Activated B cell treated with CpG ODN at 0.5 μM for 24 hours (primary cell): ENCODE results near the gene SCAMP1. TPM values are rescaled to one million over a fixed set of nuclear protein-coding genes. Genes with fewer than 3 reads are reported as not detected.

Experiments used
- ATAC-seq: fragments of 200-7000 bp; cut with Tn5 transposase; one replicate; pipeline ENCODE4 v1.10.0; 2021; ENCODE audit warnings: low read depth, mild to moderate bottlenecking, moderate library complexity
- CTCF ChIA-PET: fragments of 350-600 bp; sonication (Branson Sonifier 250); formaldehyde crosslinking; loops from one replicate; lab custom pipeline; 2021; ENCODE audit warnings: antibody characterized with exemption; lab: Charles Lee
- POLR2A ChIA-PET: fragments of 350-600 bp; sonication (Branson Sonifier 250); formaldehyde crosslinking; loops from one replicate; lab custom pipeline; 2021; ENCODE audit warnings: antibody characterized with exemption; lab: Charles Lee
- DNase-seq: peaks from one replicate; pipeline ENCODE4 v3.0.0; 2022
- H3K27ac Mint-ChIP-seq: one replicate; pipeline ENCODE4 v1.8.0; 2020; ENCODE audit warnings: mixed read lengths
- H3K27me3 Mint-ChIP-seq: one replicate; pipeline ENCODE4 v1.8.0; 2021; ENCODE audit warnings: mixed read lengths
- H3K36me3 Mint-ChIP-seq: one replicate; pipeline ENCODE4 v1.8.0; 2021; ENCODE audit warnings: low read depth, mixed read lengths
- H3K4me1 Mint-ChIP-seq: one replicate; pipeline ENCODE4 v1.8.0; 2021; ENCODE audit warnings: mixed read lengths
- H3K4me3 Mint-ChIP-seq: one replicate; pipeline ENCODE4 v1.8.0; 2020; ENCODE audit warnings: mild to moderate bottlenecking, mixed read lengths
- H3K9me3 Mint-ChIP-seq: one replicate; pipeline ENCODE4 v1.8.0; 2020; ENCODE audit warnings: mixed read lengths
- CTCF ChIP-seq: fragments of 200-600 bp; IDR thresholded peaks from one replicate; pipeline ENCODE4 v1.8.0; 2022; ENCODE audit warnings: antibody characterized with exemption, mild to moderate bottlenecking
- intact Hi-C: fragments of 100-400 bp; cut with micrococcal nuclease; formaldehyde crosslinking; loops from one replicate; pipeline ENCODE4 v1.15.1; 2024
- total RNA-seq: library from RNA; stranded (reverse); gene quantifications from 2 replicates; pipeline ENCODE4 v1.2.3, GENCODE V29; 2022

Gene SCAMP1
- total RNA-seq, 1 donor from 2014 or later: 9.6 TPM

- no peak for DNase-seq
- no peak overlapping the region for H3K4me3 Mint-ChIP-seq
- H3K4me1 Mint-ChIP-seq: no peaks in the 10 kb centered on the region
- TF ChIP-seq CTCF: no peak
- intact Hi-C loops: no loop called here
- no peak overlapping the region for H3K27ac Mint-ChIP-seq
- ChIA-PET CTCF (no interaction called here), POLR2A (no interaction called here)
- no peaks in the 10 kb centered on the region for H3K9me3 Mint-ChIP-seq
- ATAC-seq: no peak
- no peaks in the 10 kb centered on the region for H3K27me3 Mint-ChIP-seq
- no peaks in the 10 kb centered on the region for H3K36me3 Mint-ChIP-seq
Measured at GRCh38 chr5:78326930-78327329, 33.5 kb upstream of the SCAMP1 start.

- H3K27me3 Mint-ChIP-seq: no peaks in the 10 kb centered on the region
- no peak for TF ChIP-seq CTCF
- DNase-seq: no peak
Measured at GRCh38 chr5:78327761-78328510, 32.5 kb upstream of the SCAMP1 start.

GRCh38 chr5:78328585-78329173, 31.7 kb upstream of the SCAMP1 start:
- intact Hi-C loops: no loop called here
- no peak overlapping the region for H3K27ac Mint-ChIP-seq
- no peaks in the 10 kb centered on the region for H3K36me3 Mint-ChIP-seq
- POLR2A ChIA-PET: no interaction called here
- no peak for TF ChIP-seq CTCF
- no peak for ATAC-seq
- H3K9me3 Mint-ChIP-seq: no peaks in the 10 kb centered on the region
- CTCF ChIA-PET: no interaction called here
- no peaks in the 10 kb centered on the region for H3K27me3 Mint-ChIP-seq
- DNase-seq: no peak
- H3K4me1 Mint-ChIP-seq: no peaks in the 10 kb centered on the region
- no peak overlapping the region for H3K4me3 Mint-ChIP-seq

More at GRCh38 chr5:78327761-78328510, 32.5 kb upstream of the SCAMP1 start:
- no peaks in the 10 kb centered on the region for H3K4me1 Mint-ChIP-seq
- H3K27ac Mint-ChIP-seq: no peak overlapping the region
- intact Hi-C loops: no loop called here
- ChIA-PET POLR2A (no interaction called here), CTCF (no interaction called here)
- no peak for ATAC-seq
- H3K9me3 Mint-ChIP-seq: no peaks in the 10 kb centered on the region
- no peaks in the 10 kb centered on the region for H3K36me3 Mint-ChIP-seq
- H3K4me3 Mint-ChIP-seq: no peak overlapping the region

GRCh38 chr5:78331523-78332080, 28.8 kb upstream of the SCAMP1 start:
- peaks cover 2% of the 10 kb centered on the region for H3K27me3 Mint-ChIP-seq
- H3K36me3 Mint-ChIP-seq: no peaks in the 10 kb centered on the region
- peaks cover 2% of the 10 kb centered on the region for H3K9me3 Mint-ChIP-seq
- ATAC-seq: no peak
- no peak for TF ChIP-seq CTCF
- H3K4me1 Mint-ChIP-seq: no peaks in the 10 kb centered on the region
- H3K4me3 Mint-ChIP-seq: no peak overlapping the region
- DNase-seq: no peak
- intact Hi-C loops: no loop called here
- ChIA-PET CTCF (no interaction called here), POLR2A (no interaction called here)
- no peak overlapping the region for H3K27ac Mint-ChIP-seq

GRCh38 chr5:78334811-78335210, 25.6 kb upstream of the SCAMP1 start:
- no peak for ATAC-seq
- ChIA-PET CTCF (no interaction called here), POLR2A (no interaction called here)
- Mint-ChIP-seq H3K9me3 (peaks cover 12% of the 10 kb centered on the region), H3K27me3 (peaks cover 5% of the 10 kb centered on the region), H3K36me3 (no peaks in the 10 kb centered on the region), H3K4me1 (no peaks in the 10 kb centered on the region), H3K27ac (no peak overlapping the region), H3K4me3 (no peak overlapping the region)
- intact Hi-C loops: no loop called here
- no peak for TF ChIP-seq CTCF
- no peak for DNase-seq
